ENCODE measurements around the gene GFOD1. TPM values are rescaled to one million over a fixed set of nuclear protein-coding genes. Genes with fewer than 3 reads are reported as not detected.

Gene GFOD1
- total RNA-seq, 6 experiments from 2014 or later, result 2.3 to 4.7 (median 2.9) TPM

DNA sequence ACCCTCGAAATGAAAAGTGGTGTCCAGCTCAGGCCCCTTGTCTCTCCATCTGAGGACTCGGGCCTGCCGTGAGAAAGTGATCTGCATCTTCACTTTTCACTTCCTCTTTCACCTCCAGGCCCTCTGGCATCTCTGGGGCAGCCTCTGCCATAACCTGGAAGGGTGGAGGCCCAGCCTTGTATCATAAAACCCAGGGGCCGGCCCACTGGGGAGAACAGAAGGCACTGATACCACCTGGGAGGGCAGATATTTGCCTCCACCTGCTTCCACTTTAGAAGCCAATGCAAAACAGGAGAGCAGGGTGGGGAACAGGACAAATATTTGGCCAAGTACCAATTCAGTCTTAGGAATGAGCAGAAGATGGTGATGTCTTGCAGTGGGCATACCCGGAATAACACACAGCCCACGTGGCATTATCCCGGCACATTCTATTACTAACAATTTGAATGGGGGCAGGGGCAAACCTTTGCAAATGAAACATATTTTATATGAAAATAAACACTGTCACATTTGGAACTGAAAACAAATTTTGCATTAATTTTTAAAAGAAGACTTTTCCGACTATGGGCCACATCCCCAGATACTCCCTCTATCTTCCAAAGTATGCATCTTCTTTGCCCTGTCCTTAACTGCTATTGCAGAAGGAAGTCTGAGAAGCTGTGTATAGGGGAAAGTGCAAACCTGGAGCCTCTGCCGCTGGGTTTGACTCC, 89.9 kb downstream of the GFOD1 start:
- DNase-seq, result no peak
- Mint-ChIP-seq H3K36me3 (ENCODE audit: low read depth) (no peaks in the 10 kb centered on the region), H3K4me1 (ENCODE audit: low read depth) (peaks cover 18% of the 10 kb centered on the region), H3K9me3 (no peaks in the 10 kb centered on the region), H3K27me3 (ENCODE audit: insufficient read depth) (no peaks in the 10 kb centered on the region), H3K4me3 (no peak overlapping the region), H3K27ac (no peak overlapping the region)
- TF ChIP-seq, protein P1, sequence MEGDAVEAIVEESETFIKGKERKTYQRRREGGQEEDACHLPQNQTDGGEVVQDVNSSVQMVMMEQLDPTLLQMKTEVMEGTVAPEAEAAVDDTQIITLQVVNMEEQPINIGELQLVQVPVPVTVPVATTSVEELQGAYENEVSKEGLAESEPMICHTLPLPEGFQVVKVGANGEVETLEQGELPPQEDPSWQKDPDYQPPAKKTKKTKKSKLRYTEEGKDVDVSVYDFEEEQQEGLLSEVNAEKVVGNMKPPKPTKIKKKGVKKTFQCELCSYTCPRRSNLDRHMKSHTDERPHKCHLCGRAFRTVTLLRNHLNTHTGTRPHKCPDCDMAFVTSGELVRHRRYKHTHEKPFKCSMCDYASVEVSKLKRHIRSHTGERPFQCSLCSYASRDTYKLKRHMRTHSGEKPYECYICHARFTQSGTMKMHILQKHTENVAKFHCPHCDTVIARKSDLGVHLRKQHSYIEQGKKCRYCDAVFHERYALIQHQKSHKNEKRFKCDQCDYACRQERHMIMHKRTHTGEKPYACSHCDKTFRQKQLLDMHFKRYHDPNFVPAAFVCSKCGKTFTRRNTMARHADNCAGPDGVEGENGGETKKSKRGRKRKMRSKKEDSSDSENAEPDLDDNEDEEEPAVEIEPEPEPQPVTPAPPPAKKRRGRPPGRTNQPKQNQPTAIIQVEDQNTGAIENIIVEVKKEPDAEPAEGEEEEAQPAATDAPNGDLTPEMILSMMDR (IDR thresholded peaks at IDR 0.05), result peak; percentile 55; the same call in 1 of the 2 replicates

DNA sequence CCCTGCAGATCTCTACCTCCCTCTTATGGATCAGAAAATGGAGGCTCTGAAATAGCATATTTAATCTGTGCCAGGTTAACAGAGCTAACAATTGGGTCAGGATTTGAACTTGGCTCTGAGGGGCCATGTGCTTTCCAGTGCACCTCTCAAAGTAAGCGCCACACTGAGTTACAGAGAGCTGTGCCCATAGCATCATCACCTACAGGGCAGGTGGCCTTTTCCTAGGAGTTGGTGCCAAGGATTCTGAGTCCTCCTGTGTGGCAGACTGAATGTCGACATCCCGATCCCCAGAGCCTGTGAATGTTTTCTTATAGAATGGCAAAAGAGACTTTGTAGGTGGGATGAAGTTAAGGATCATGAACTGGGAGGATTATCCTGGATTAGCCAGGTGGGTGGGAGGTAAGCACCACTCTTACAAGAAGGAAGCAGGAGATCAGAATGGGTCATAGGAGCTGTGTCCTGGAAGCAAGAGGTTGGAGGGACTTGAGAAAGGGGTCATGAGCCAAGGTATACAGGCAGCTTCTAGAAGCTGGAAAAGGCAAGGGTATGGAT, 91.1 kb downstream of the GFOD1 start:
- Mint-ChIP-seq H3K27ac (no peak overlapping the region), H3K4me1 (ENCODE audit: low read depth) (peaks cover 18% of the 10 kb centered on the region), H3K36me3 (ENCODE audit: low read depth) (no peaks in the 10 kb centered on the region), H3K4me3 (no peak overlapping the region), H3K27me3 (ENCODE audit: insufficient read depth) (no peaks in the 10 kb centered on the region), H3K9me3 (no peaks in the 10 kb centered on the region)
- no peak for DNase-seq
- TF ChIP-seq, protein P1 (IDR thresholded peaks at IDR 0.05), result no peak

DNA sequence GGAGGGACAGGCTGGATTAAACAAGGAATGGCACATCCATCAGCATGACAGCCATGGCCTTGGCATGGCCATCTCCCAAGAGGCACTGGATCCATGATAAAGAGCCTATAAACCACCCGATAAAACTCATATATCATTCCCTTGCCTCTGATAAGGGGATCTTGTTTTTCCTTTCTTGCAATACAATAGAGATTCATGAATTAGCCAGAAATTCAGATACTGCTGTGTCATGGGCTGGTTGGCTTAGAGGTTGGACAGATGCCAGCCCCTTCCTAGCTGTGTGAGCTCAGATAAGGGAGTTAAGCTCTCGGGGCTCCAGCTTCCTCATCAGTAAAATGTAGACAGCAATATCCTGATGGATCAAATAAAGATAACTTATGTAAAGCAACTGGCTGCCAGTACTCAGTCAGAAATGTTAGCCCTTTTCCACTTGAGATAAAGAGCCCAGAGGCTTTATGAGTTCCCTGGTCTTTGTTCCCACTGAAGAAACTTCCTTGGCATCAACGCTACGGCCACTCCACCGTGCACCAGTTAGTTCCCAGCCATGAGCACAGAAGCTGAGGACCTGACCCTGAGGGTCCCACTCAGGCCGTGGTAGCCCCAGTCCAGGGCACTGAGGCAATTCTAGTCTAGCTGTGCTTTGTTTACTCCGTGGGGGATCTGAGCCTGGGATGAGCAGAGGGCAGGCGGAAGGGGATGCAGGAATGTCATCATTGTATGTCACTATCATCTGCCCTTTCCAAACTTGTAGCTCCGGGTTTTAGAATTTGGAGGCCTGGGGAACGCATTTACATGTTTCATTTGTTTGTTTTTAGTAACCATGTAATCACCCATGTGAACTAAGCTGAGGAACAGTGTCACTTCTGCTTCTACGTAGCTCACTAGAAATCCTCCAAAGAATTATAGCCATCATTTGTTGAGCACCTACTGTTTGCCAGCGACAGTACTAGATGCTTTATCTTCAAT, 91.8 kb downstream of the GFOD1 start:
- TF ChIP-seq, protein P1 (IDR thresholded peaks at IDR 0.05), result no peak
- DNase-seq, result peak; percentile 59
- H3K4me1 Mint-ChIP-seq (ENCODE audit: low read depth), result peaks cover 18% of the 10 kb centered on the region
- H3K4me3 Mint-ChIP-seq, result no peak overlapping the region
- H3K27ac Mint-ChIP-seq, result peak overlapping the region; percentile 65
- no peaks in the 10 kb centered on the region for H3K27me3 Mint-ChIP-seq (ENCODE audit: insufficient read depth)
- no peaks in the 10 kb centered on the region for H3K36me3 Mint-ChIP-seq (ENCODE audit: low read depth)
- H3K9me3 Mint-ChIP-seq, result no peaks in the 10 kb centered on the region

DNA sequence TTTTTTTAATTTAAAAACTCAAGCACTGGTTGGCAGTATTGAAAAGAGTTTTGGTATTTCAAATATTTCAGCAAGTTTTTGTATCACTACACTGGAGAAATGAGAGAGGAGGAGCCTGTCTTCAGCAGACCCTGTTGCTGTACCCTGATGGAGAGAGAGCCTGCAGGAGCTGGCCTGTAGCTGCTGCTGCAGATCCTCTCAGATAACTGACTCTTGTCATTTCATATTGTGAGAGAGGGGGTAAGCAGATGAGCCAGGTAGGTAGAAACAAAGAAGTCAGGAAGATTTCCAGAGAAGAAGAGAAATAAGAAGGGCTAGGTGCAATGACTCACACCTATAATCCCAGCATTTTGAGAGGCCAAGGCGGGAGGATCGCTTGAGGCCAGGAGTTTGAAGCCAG, 94.9 kb downstream of the GFOD1 start:
- H3K27me3 Mint-ChIP-seq (ENCODE audit: insufficient read depth), result no peaks in the 10 kb centered on the region
- no peak for DNase-seq

DNA sequence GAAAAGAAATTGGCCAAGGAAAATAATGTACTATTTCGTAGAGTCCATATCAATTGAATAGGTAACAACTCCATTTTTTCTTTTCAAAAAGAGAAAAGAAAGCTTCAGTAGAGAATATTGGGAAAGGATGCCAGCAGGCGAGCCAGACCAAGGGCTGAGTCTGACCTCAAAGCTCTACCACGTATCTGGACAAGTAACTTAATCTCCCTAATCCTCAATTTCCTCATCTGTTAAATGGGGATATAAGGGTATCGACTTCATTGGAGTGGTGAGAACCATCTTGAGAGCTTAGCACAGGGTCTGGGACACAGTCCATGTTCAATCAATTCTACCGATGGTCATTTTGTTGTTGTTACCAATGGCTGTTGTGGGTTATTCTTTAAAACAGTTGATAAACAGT, 95.9 kb downstream of the GFOD1 start:
- TF ChIP-seq, protein P1 (IDR thresholded peaks at IDR 0.05), result no peak
- no peak overlapping the region for H3K4me3 Mint-ChIP-seq
- no peaks in the 10 kb centered on the region for H3K27me3 Mint-ChIP-seq (ENCODE audit: insufficient read depth)
- peaks cover 9% of the 10 kb centered on the region for H3K4me1 Mint-ChIP-seq (ENCODE audit: low read depth)
- no peak overlapping the region for H3K27ac Mint-ChIP-seq
- no peaks in the 10 kb centered on the region; the same call in 1 of the 2 replicates for H3K9me3 Mint-ChIP-seq
- no peak for DNase-seq
- H3K36me3 Mint-ChIP-seq (ENCODE audit: low read depth), result peaks cover 4% of the 10 kb centered on the region; the same call in 1 of the 2 replicates

More for the DNA sequence above, 94.9 kb downstream of the GFOD1 start:
- H3K4me1 Mint-ChIP-seq (ENCODE audit: low read depth), result peaks cover 11% of the 10 kb centered on the region
- H3K27ac Mint-ChIP-seq, result no peak overlapping the region
- H3K4me3 Mint-ChIP-seq, result no peak overlapping the region
- TF ChIP-seq, protein P1 (IDR thresholded peaks at IDR 0.05), result no peak
- H3K36me3 Mint-ChIP-seq (ENCODE audit: low read depth), result peaks cover 4% of the 10 kb centered on the region; the same call in 1 of the 2 replicates
- H3K9me3 Mint-ChIP-seq, result no peaks in the 10 kb centered on the region; the same call in 1 of the 2 replicates
